ENCODE measurements around the gene HSPG2.

GRCh38 chr1:21897844-21898243, 39.3 kb downstream of the HSPG2 start:
- TF ChIP-seq CTCF (IDR thresholded peaks at IDR 0.05) = no peak
- no peak for TF ChIP-seq POLR2A (IDR thresholded peaks at IDR 0.05)
